T1000 (cell line): ENCODE data around the gene AK8.
"Not testable (repeated sequence)": the region's sequence is repeated elsewhere in the genome, so short reads cannot be mapped to it uniquely, and the experiment has no call there.

Experiments
- DNase-seq: peaks from one replicate; lab custom pipeline; 2025; ENCODE audit warnings: mixed read lengths; lab: John Stamatoyannopoulos, UW

AK8 gene

GRCh38 chr9:132711846-132712245 is 166.2 kb downstream of the AK8 start:
- DNase-seq = no peak

- DNase-seq = not testable (repeated sequence)
Observed at GRCh38 chr9:132711152-132711551, 166.9 kb downstream of the AK8 start.

GRCh38 chr9:132710333-132710732 is 167.8 kb downstream of the AK8 start:
- DNase-seq = no peak

DNA sequence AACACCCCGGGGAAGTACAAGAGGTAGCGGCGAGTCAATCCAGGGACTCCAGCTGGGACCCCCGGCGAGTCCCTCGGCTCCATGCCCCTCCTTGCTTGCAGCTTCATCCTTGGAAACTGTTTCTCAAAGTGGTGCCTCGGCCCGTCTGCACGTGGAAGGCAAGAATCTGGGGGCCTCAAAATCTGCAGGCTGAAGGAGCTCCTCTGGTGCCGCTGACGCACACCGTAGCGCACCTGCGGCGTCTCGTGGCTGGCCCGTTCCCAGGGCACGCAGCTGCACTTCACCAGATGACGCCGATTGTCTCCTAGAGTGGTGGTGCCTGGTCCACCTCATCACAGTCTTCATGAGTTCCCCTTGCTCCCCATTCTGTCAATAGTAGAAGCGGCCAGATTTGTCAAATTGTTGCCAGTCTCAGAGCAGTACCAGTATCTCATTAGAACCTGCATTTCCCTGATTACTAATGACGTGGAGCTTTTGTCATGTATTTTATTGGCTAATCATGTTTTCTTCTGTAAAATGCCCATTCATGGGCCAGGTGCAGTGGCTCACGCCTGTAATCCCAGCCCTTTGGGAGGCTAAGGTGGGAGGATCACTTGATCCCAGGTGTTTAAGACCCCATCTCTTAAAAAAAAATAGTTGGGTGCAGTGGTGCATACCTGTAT is 169.2 kb downstream of the AK8 start:
- no peak for DNase-seq

GRCh38 chr9:132708239-132708638 is 169.8 kb downstream of the AK8 start:
- no peak for DNase-seq

GRCh38 chr9:132703336-132703735 is 174.7 kb downstream of the AK8 start:
- DNase-seq = no peak

DNA sequence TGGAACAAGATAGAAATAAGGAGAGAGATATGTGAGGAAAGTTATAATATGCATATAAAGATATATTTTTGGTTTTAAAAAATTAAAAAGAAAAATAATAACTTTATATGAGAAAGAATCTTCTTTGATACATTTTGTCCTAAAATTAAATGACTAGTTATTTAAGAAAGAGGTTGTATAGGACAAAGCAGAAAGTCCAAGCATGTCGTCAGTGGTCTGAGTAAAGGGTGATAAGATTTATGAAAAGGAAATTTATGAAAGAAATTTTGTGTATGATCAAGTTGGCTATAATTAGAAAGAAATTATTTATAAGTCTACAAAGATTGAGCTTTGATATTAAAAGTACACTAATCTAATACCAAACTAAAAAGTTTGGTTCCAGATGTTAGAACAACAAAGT is 175.8 kb downstream of the AK8 start:
- DNase-seq = no peak

DNA sequence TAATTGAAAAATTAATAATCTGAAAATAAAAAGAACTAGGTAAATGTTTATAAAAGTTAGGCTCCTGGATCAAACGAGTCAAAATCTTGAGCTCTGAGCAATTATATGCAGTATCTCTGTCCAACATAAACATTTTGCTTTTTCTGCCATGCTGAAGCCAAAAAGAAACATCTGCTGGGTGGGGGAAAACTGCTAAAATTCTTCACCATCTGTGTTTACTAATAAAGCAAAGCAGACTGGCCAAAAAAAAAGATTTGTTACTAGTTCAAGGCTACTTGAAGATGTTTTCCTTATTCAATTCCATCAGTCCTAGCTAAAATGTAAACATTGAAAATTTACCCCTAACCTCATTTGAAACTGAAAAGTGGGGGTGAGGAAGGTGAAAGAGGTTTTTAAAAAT is 178.1 kb downstream of the AK8 start:
- no peak for DNase-seq

- no peak for DNase-seq
Observed at GRCh38 chr9:132698989-132699388, 179.1 kb downstream of the AK8 start.

DNA sequence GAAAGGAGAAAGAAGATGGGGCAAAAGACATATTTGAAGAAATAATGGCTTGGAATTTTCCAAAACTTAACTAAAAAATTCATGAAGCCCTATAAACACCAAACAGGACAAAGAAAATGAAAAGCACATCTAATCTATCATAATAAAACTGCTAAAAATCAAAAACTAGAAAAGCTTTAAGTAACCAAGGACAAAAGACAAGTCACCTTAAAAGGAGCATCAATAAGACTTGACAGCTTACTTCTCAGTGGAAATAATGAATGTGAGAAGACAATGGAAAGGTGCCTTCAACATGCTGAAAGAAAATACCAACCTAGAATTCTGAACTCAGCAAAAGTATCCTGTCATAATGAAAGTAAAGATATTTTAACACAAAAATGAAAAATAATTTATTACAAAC is 180.9 kb downstream of the AK8 start:
- DNase-seq = no peak

DNA sequence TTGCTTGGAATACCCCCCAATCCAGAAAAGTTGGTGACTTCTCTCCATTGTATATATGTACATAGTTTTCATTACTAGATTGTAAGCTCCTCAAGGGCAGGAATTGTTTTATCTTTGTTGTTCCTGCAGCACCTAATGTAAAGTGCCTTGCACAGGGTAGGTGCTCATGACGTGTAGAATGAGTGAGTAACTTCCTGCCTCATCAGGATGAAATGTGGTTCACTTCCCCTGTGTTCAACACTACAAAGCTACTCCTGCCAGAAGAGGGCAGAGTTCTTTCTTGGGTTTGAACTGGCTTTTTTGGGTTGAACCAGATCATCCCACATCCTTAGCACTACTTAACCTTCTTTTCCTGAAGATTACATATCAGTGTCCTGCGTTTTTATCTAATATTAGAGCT is 183.9 kb downstream of the AK8 start:
- DNase-seq = no peak

GRCh38 chr9:132690696-132691095 is 187.4 kb downstream of the AK8 start:
- DNase-seq = no peak

DNA sequence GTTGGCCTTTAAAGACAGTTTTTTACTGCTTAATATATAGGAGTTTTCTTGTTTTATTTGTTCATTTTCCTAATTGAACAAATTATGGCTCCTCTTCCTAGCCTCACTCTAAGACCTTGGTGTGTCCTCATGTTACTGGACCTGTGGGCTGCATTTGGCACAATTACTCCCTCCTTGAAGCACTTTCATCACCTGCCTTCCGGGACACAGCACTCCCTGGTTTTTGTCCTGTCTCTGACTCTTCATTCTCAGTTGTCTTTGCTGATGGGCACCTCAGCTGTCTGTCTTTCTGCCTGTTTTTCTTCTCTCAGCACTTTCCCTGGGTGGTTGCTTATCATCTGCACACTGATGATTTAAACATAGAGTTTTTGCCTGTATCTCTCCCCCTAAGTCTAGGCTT is 194.2 kb downstream of the AK8 start:
- no peak for DNase-seq

- DNase-seq = no peak
Observed at GRCh38 chr9:132681561-132681960, 196.5 kb downstream of the AK8 start.

DNA sequence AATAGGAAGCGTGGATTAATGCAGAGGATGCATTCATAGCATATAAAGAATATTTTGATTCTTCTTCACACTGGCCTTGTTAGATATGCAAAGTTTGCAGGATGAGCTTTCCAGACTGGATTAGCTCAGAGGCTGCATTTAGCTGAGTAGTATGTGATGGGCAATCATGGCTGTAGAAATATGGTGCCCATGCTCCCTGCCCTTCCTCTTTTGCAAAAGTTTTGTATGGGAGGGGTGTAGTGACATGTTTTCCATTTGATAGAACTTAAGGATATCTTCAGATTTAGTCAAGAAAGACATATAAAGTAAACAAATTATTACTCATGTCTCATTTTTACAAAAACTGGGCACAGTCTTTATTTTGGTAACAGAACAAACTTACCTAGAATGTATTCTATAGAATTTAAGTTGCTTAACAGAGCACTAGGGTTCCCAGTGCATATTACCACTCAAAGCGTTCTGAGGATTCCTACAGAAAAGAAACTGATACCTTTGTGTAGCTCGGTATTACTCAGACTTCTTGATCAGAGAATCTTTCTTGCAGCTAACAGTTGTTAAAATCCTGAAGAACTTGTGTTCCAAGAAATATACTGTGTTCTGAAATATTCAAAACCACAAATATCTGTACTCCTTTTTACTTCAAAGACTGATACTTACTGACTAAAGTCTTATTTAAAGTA is 198.0 kb downstream of the AK8 start:
- DNase-seq = no peak

DNA sequence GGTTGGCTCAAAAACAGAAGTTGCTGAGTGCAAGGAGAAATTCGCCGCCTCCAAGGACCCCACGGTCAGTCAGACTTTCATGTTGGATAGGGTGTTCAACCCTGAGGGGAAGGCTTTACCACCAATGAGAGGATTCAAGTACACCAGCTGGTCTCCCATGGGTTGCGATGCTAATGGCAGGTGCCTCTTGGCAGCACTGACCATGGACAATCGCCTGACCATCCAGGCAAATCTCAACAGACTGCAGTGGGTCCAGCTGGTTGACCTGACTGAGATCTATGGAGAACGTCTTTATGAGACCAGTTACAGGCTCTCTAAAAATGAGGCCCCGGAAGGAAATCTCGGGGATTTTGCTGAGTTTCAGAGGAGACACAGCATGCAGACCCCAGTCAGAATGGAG is 200.1 kb downstream of the AK8 start:
- no peak for DNase-seq
